Ectodermal cell (in vitro differentiated cells): ENCODE results near the gene ZDHHC7.

Experiments used
- H3K27ac ChIP-seq: 2 replicates; pipeline ENCODE4 v1.7.0; 2013; ENCODE audit warnings: mild to moderate bottlenecking, low read depth, low read length; ENCODE audit not compliant: insufficient read depth, poor library complexity, severe bottlenecking
- H3K27me3 ChIP-seq: 2 replicates; pipeline ENCODE4 v1.7.0; 2013; ENCODE audit warnings: mild to moderate bottlenecking, low read length; ENCODE audit not compliant: insufficient read depth, control insufficient read depth, poor library complexity, severe bottlenecking
- H3K36me3 ChIP-seq: one replicate; pipeline ENCODE4 v1.7.0; 2013; ENCODE audit warnings: low read length; ENCODE audit not compliant: control insufficient read depth, insufficient read depth
- H3K4me1 ChIP-seq: one replicate; pipeline ENCODE4 v1.7.0; 2013; ENCODE audit warnings: low read length; ENCODE audit not compliant: control insufficient read depth, insufficient read depth
- H3K4me3 ChIP-seq: 2 replicates; pipeline ENCODE4 v1.7.0; 2013; ENCODE audit warnings: low read depth, low read length, control low read depth; ENCODE audit not compliant: insufficient read depth
- H3K9me3 ChIP-seq: 2 replicates; pipeline ENCODE4 v1.7.0; 2013; ENCODE audit warnings: mild to moderate bottlenecking, low read length, moderate library complexity; ENCODE audit not compliant: control insufficient read depth
- WGBS, 2 experiments: methylation state at CpG; one replicate each; pipeline ENCODE4 v1.1.7; 2013; ENCODE audit warnings: missing lambda C conversion rate in 2 of 2; 5-methylcytosine and 5-hydroxymethylcytosine counted together

The ZDHHC7 gene

DNA sequence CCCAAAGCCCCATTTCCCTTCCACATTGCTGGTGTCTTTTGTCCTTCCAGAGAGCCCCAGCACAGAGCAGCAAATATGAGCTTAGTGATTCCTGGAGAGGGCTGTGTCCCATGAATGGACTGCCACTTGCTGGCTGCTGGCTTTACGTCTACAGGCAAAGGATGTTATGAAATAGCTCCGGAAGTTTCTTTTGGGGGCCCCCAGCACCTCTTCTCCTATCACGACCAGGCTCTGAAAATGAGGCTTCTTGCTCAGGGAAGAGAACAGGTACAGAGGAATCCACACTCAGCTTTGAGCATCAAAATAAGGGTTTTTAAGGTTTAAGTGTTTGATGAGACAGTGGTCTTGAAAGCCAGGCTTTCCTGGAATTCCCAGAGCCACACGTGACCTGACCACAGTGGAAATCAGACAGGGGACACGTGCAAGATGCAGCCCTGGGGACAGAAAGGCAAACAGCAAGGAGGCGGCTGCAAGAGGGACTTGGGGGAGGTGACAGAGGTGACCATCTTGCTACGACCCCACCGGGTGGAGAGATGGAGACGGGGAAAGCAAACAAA lies 58.1 kb downstream of the ZDHHC7 start:
- WGBS, 2 experiments, result 82 to 88% methylated on average over 9 of the region's 9 CpGs
- Histone ChIP-seq H3K4me3 (no peak overlapping the region), H3K27me3 (no peaks in the 10 kb centered on the region), H3K36me3 (no peaks in the 10 kb centered on the region), H3K9me3 (no peaks in the 10 kb centered on the region), H3K27ac (no peak overlapping the region), H3K4me1 (peaks cover 9% of the 10 kb centered on the region)

GRCh38 chr16:84952335-84953189 lies 58.8 kb downstream of the ZDHHC7 start:
- peak overlapping the region; percentile 2 for H3K27ac ChIP-seq
- no peaks in the 10 kb centered on the region for H3K27me3 ChIP-seq
- H3K36me3 ChIP-seq, result no peaks in the 10 kb centered on the region
- H3K4me1 ChIP-seq, result peaks cover 9% of the 10 kb centered on the region
- no peaks in the 10 kb centered on the region for H3K9me3 ChIP-seq
- no peak overlapping the region for H3K4me3 ChIP-seq
- 57 to 59% methylated on average over 12 of the region's 12 CpGs for WGBS, 2 experiments

- Histone ChIP-seq H3K27ac (no peak overlapping the region), H3K36me3 (no peaks in the 10 kb centered on the region), H3K4me3 (no peak overlapping the region), H3K9me3 (no peaks in the 10 kb centered on the region), H3K27me3 (no peaks in the 10 kb centered on the region), H3K4me1 (peaks cover 9% of the 10 kb centered on the region)
- WGBS, 2 experiments, result 86 to 90% methylated on average over 10 of the region's 10 CpGs
These were observed 60.4 kb downstream of the ZDHHC7 start for GRCh38 chr16:84950906-84951305.

DNA sequence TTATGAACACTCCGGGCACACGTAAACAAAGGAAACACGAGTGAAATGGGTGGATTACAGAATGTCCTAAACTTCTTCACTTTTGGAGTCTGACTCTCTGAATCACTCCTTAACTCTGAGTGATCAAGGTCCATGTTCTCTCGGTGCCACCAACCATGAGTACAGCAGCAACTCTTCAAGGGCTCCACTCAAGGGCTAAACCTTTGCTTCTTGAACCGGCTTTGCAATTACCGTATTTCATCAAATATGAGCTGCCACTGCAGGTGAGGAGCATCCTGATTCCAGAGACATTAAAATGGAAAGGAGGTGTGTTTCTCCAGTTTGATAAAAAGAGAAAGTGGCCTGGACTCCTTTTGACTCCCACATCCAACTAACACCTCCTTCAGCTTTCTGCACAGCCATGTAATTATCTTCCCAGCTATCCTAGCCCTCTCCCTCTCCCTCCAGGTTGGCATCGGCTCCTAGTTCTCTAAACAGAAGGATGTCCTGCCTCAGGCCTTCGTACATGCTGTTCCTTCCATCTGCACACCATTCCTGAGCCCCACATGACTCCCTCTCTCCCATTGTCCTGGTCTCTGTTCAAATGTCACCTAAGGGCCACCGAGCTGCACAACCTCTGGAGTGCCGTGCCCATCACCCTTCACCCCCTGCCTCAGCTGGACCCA lies 61.4 kb downstream of the ZDHHC7 start:
- Histone ChIP-seq H3K4me3 (no peak overlapping the region), H3K4me1 (peaks cover 9% of the 10 kb centered on the region), H3K9me3 (no peaks in the 10 kb centered on the region), H3K27me3 (no peaks in the 10 kb centered on the region), H3K36me3 (no peaks in the 10 kb centered on the region), H3K27ac (no peak overlapping the region)
- WGBS, 2 experiments, result 83 to 84% methylated on average over 8 to 10 of the region's 10 CpGs

DNA sequence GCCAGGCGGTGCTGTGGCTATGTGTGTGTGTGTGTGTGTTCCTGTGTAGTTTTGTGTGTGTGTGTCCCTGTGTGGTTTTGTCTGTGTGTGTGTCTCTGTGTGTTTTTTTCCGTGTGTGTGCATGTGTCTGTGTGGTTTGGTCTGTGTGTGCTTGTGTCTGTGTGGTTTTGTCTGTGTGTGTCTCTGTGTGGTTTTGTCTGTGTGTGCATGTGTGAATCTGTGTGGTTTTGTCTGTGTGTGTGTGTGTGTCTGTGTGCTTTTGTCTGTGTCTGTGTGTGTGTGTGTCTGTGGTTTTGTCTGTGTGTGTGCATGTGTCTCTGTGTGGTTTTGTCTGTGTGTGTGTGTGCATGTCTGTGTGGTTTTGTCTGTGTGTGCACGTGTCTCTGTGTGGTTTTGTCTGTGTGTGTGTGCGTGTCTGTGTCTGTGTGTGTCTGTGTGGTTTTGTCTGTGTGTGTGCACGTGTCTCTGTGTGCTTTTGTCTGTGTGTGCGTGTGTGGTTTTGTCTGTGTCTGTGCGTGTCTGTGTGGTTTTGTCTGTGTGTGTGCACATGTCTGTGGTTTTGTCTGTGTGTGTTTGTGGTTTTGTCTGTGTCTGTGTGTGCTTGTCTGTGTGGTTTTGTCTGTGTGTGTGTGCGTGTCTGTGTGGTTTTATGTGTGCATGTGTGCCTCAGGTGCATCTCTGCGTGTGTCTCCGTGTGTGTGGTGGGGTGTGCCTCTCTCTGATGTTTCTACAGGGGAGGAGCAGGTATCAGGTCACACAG lies 62.3 kb downstream of the ZDHHC7 start:
- no peak overlapping the region for H3K4me3 ChIP-seq
- WGBS, 2 experiments, result 77 to 85% methylated on average over 10 of the region's 10 CpGs
- no peak overlapping the region for H3K27ac ChIP-seq
- no peaks in the 10 kb centered on the region for H3K27me3 ChIP-seq
- no peaks in the 10 kb centered on the region for H3K36me3 ChIP-seq
- no peaks in the 10 kb centered on the region for H3K9me3 ChIP-seq
- peaks cover 9% of the 10 kb centered on the region for H3K4me1 ChIP-seq

- Histone ChIP-seq H3K36me3 (no peaks in the 10 kb centered on the region), H3K9me3 (no peaks in the 10 kb centered on the region), H3K27me3 (no peaks in the 10 kb centered on the region), H3K27ac (no peak overlapping the region), H3K4me3 (no peak overlapping the region), H3K4me1 (peaks cover 7% of the 10 kb centered on the region)
- 89% methylated on average over 26 to 27 of the region's 27 CpGs for WGBS, 2 experiments
These were observed 63.1 kb downstream of the ZDHHC7 start for GRCh38 chr16:84947996-84948850.

- Histone ChIP-seq H3K36me3 (no peaks in the 10 kb centered on the region), H3K9me3 (no peaks in the 10 kb centered on the region), H3K4me1 (no peaks in the 10 kb centered on the region), H3K27ac (no peak overlapping the region), H3K4me3 (no peak overlapping the region), H3K27me3 (no peaks in the 10 kb centered on the region)
- 84 to 85% methylated on average over 9 of the region's 9 CpGs for WGBS, 2 experiments
These were observed 64.3 kb downstream of the ZDHHC7 start for GRCh38 chr16:84947022-84947421.

GRCh38 chr16:84943620-84944019 lies 67.7 kb downstream of the ZDHHC7 start:
- H3K9me3 ChIP-seq, result no peaks in the 10 kb centered on the region
- H3K4me3 ChIP-seq, result no peak overlapping the region
- H3K27ac ChIP-seq, result no peak overlapping the region
- 86 to 91% methylated on average over 4 of the region's 4 CpGs for WGBS, 2 experiments
- H3K36me3 ChIP-seq, result no peaks in the 10 kb centered on the region
- no peaks in the 10 kb centered on the region for H3K4me1 ChIP-seq
- no peaks in the 10 kb centered on the region for H3K27me3 ChIP-seq

DNA sequence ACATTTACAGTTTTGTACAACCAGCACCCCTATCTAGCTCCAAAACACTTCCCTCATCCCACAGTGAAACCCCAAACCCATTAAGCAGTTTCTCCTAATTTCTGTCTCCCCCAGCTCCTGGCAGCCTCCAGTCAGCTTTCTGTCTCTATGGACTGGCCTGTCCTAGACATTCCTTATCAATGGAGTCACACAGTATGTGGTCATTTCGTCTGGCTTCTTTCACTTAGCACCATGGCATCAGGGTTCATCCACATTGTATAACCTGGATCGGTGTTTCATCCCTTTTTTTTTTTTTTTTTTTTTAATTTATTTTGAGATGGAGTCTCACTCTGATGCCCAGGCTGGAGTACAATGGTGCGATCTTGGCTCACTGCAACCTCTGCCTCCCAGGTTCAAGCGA lies 68.5 kb downstream of the ZDHHC7 start:
- Histone ChIP-seq H3K27ac (no peak overlapping the region), H3K9me3 (no peaks in the 10 kb centered on the region), H3K4me1 (no peaks in the 10 kb centered on the region), H3K36me3 (no peaks in the 10 kb centered on the region), H3K4me3 (no peak overlapping the region), H3K27me3 (no peaks in the 10 kb centered on the region)
- WGBS, 2 experiments, result 90 to 92% methylated on average over 4 of the region's 4 CpGs
